Mesenchymal stem cell (in vitro differentiated cells and primary cell): ENCODE results near the gene B3GLCT.

Experiments
- DNase-seq: peaks from one replicate; pipeline ENCODE4 v3.0.0-alpha.2; 2013
- H2AFZ ChIP-seq: one replicate; pipeline ENCODE4 v1.6.1; 2013; ENCODE audit warnings: low read depth, mild to moderate bottlenecking, control low read depth, inconsistent platforms, low read length, moderate library complexity
- H2AK5ac ChIP-seq: 2 replicates; pipeline ENCODE4 v1.6.1; 2013; ENCODE audit warnings: low read length, moderate library complexity, mild to moderate bottlenecking, inconsistent platforms; ENCODE audit not compliant: severe bottlenecking
- H2BK120ac ChIP-seq: one replicate; pipeline ENCODE4 v1.6.1; 2013; ENCODE audit warnings: low read depth, mild to moderate bottlenecking, inconsistent platforms, low read length, moderate library complexity
- H2BK12ac ChIP-seq, 2 experiments: one replicate each; pipeline ENCODE4 v1.6.1; 2013; ENCODE audit warnings: inconsistent platforms in 2 of 2, low read length in 2 of 2, mild to moderate bottlenecking in 2 of 2, moderate library complexity in 2 of 2, control low read depth in 1 of 2
- H2BK15ac ChIP-seq: one replicate; pipeline ENCODE4 v1.6.1; 2013; ENCODE audit warnings: mild to moderate bottlenecking, low read depth, inconsistent platforms; ENCODE audit not compliant: poor library complexity, severe bottlenecking
- H2BK5ac ChIP-seq: 2 replicates; pipeline ENCODE4 v1.6.1; 2013; ENCODE audit warnings: low read depth, mild to moderate bottlenecking, low read length, control low read depth, inconsistent platforms; ENCODE audit not compliant: poor library complexity, severe bottlenecking
- H3K14ac ChIP-seq, 2 experiments: one replicate each; pipeline ENCODE4 v1.6.1; 2013; ENCODE audit warnings: inconsistent platforms in 2 of 2, low read length in 2 of 2, control low read depth in 1 of 2, mild to moderate bottlenecking in 1 of 2, moderate library complexity in 1 of 2
- H3K18ac ChIP-seq, 2 experiments: one replicate each; pipeline ENCODE4 v1.6.1; 2013; ENCODE audit warnings: inconsistent platforms in 2 of 2, low read length in 2 of 2, control low read depth in 1 of 2, low read depth in 1 of 2, mild to moderate bottlenecking in 1 of 2
- H3K23ac ChIP-seq, 2 experiments: one replicate each; pipeline ENCODE4 v1.6.1; 2013; ENCODE audit warnings: inconsistent platforms in 2 of 2, low read length in 2 of 2, mild to moderate bottlenecking in 2 of 2, moderate library complexity in 2 of 2, control low read depth in 1 of 2
- H3K27ac ChIP-seq: 2 replicates; pipeline ENCODE4 v1.5.1; 2013; ENCODE audit warnings: mild to moderate bottlenecking, moderate library complexity, low read length, control low read depth, inconsistent platforms; ENCODE audit not compliant: poor library complexity, severe bottlenecking
- H3K27me3 ChIP-seq, 2 experiments: 2 replicates each; pipeline versions ENCODE4 v1.6.1 to v1.7.0; 2013; ENCODE audit warnings: low read length in 2 of 2, mild to moderate bottlenecking in 2 of 2, moderate library complexity in 2 of 2, control low read depth in 1 of 2, inconsistent platforms in 1 of 2; ENCODE audit not compliant: control insufficient read depth in 1 of 2, insufficient read depth in 1 of 2
- H3K36me3 ChIP-seq, 2 experiments: 2 replicates each; pipeline versions ENCODE4 v1.6.1 to v1.7.0; 2013; ENCODE audit warnings: low read length in 2 of 2, control low read depth in 1 of 2, inconsistent platforms in 1 of 2, low read depth in 1 of 2, mild to moderate bottlenecking in 1 of 2; ENCODE audit not compliant: insufficient read depth in 2 of 2, control insufficient read depth in 1 of 2
- H3K4ac ChIP-seq, 2 experiments: one replicate each; pipeline ENCODE4 v1.6.1; 2013; ENCODE audit warnings: inconsistent platforms in 2 of 2, low read length in 2 of 2, mild to moderate bottlenecking in 2 of 2, moderate library complexity in 2 of 2, control low read depth in 1 of 2, low read depth in 1 of 2
- H3K4me1 ChIP-seq: 2 replicates; pipeline ENCODE4 v1.6.1; 2013; ENCODE audit warnings: low read depth, low read length, control low read depth; ENCODE audit not compliant: control insufficient read depth, insufficient read depth
- H3K4me2 ChIP-seq: 2 replicates; pipeline ENCODE4 v1.6.1; 2013; ENCODE audit warnings: low read length, mild to moderate bottlenecking, inconsistent platforms; ENCODE audit not compliant: poor library complexity, severe bottlenecking
- H3K4me3 ChIP-seq, 2 experiments: 2 replicates each; pipeline versions ENCODE4 v1.5.1 to v1.7.0; 2013; ENCODE audit warnings: low read length in 2 of 2, mild to moderate bottlenecking in 2 of 2, control low read depth in 1 of 2, low read depth in 1 of 2; ENCODE audit not compliant: insufficient read depth in 1 of 2
- H3K79me1 ChIP-seq: replicated peaks from 2 replicates; pipeline ENCODE4 v1.6.1; 2013; ENCODE audit warnings: mild to moderate bottlenecking, control low read depth, low read length, inconsistent platforms; ENCODE audit not compliant: poor library complexity, severe bottlenecking
- H3K9ac ChIP-seq: 2 replicates; pipeline ENCODE4 v1.7.0; 2013; ENCODE audit warnings: mild to moderate bottlenecking, low read length, moderate library complexity
- H3K9me3 ChIP-seq: 2 replicates; pipeline ENCODE4 v1.7.0; 2013; ENCODE audit warnings: mild to moderate bottlenecking, low read length; ENCODE audit not compliant: control insufficient read depth
- H4K8ac ChIP-seq: one replicate; pipeline ENCODE4 v1.6.1; 2013; ENCODE audit warnings: inconsistent platforms, mild to moderate bottlenecking, low read length, moderate library complexity
- H4K91ac ChIP-seq: one replicate; pipeline ENCODE4 v1.6.1; 2013; ENCODE audit warnings: mild to moderate bottlenecking, low read length, inconsistent platforms
- WGBS: methylation state at CpG from one replicate; pipeline ENCODE4 v1.1.7; 2013; ENCODE audit warnings: mixed read lengths; 5-methylcytosine and 5-hydroxymethylcytosine counted together

The B3GLCT gene

GRCh38 chr13:31320946-31321345 lies 121.2 kb downstream of the B3GLCT start:
- H2BK12ac ChIP-seq: no peak overlapping the region
- H3K9ac ChIP-seq: no peak overlapping the region
- no peak overlapping the region for H2BK5ac ChIP-seq
- no peak overlapping the region for H3K18ac ChIP-seq
- H2AK5ac ChIP-seq: no peak overlapping the region
- no peak overlapping the region for H3K14ac ChIP-seq
- H3K27me3 ChIP-seq: no peaks in the 10 kb centered on the region
- H3K4me1 ChIP-seq: no peaks in the 10 kb centered on the region
- H3K4me3 ChIP-seq: no peak overlapping the region
- no peaks in the 10 kb centered on the region for H3K79me1 ChIP-seq
- no peak overlapping the region for H3K27ac ChIP-seq
- DNase-seq: no peak
- H3K4ac ChIP-seq: no peak overlapping the region
- no peak overlapping the region for H2BK15ac ChIP-seq
- H2AFZ ChIP-seq: no peak overlapping the region
- H3K23ac ChIP-seq: no peak overlapping the region
- H3K9me3 ChIP-seq: peaks cover 12% of the 10 kb centered on the region
- H3K36me3 ChIP-seq: peaks cover 2 to 18% of the 10 kb centered on the region in 2 experiments
- WGBS: no CpG with 5 or more reads among the region's 4 CpGs
- no peak overlapping the region for H3K4me2 ChIP-seq
- no peak overlapping the region for H4K91ac ChIP-seq
- H4K8ac ChIP-seq: no peak overlapping the region
- H2BK120ac ChIP-seq: no peak overlapping the region

GRCh38 chr13:31321457-31321856 lies 121.7 kb downstream of the B3GLCT start:
- Histone ChIP-seq H2BK12ac (no peak overlapping the region), H3K27me3 (no peaks in the 10 kb centered on the region), H4K91ac (no peak overlapping the region), H2AK5ac (no peak overlapping the region), H3K27ac (no peak overlapping the region), H3K4me1 (no peaks in the 10 kb centered on the region), H3K23ac (no peak overlapping the region), H3K18ac (no peak overlapping the region), H3K9me3 (peaks cover 12% of the 10 kb centered on the region), H3K14ac (no peak overlapping the region), H3K4me2 (no peak overlapping the region), H3K79me1 (no peaks in the 10 kb centered on the region), H2AFZ (no peak overlapping the region), H3K9ac (no peak overlapping the region), H3K4ac (no peak overlapping the region), H2BK120ac (no peak overlapping the region), H4K8ac (no peak overlapping the region), H3K36me3 (peaks cover 2 to 18% of the 10 kb centered on the region in 2 experiments), H3K4me3 (no peak overlapping the region), H2BK5ac (no peak overlapping the region), H2BK15ac (no peak overlapping the region)
- WGBS: 90% methylated on average over 2 of the region's 3 CpGs
- DNase-seq: no peak

- H2BK12ac ChIP-seq: no peak overlapping the region
- DNase-seq: peak; percentile 11
- WGBS: 95% methylated on average over 2 of the region's 3 CpGs
- no peaks in the 10 kb centered on the region for H3K79me1 ChIP-seq
- no peaks in the 10 kb centered on the region for H3K27me3 ChIP-seq
- no peak overlapping the region for H3K9ac ChIP-seq
- H2AK5ac ChIP-seq: no peak overlapping the region
- H3K36me3 ChIP-seq: peaks cover 2 to 18% of the 10 kb centered on the region in 2 experiments
- no peak overlapping the region for H3K18ac ChIP-seq
- H2BK120ac ChIP-seq: no peak overlapping the region
- H2BK15ac ChIP-seq: no peak overlapping the region
- H3K9me3 ChIP-seq: peaks cover 6% of the 10 kb centered on the region
- no peak overlapping the region for H3K4ac ChIP-seq
- H3K14ac ChIP-seq: no peak overlapping the region
- no peak overlapping the region for H3K4me2 ChIP-seq
- H3K4me3 ChIP-seq: no peak overlapping the region
- no peak overlapping the region for H2BK5ac ChIP-seq
- no peak overlapping the region for H3K23ac ChIP-seq
- no peak overlapping the region for H3K27ac ChIP-seq
- no peak overlapping the region for H2AFZ ChIP-seq
- no peaks in the 10 kb centered on the region for H3K4me1 ChIP-seq
- no peak overlapping the region for H4K91ac ChIP-seq
- H4K8ac ChIP-seq: no peak overlapping the region
Measured at GRCh38 chr13:31322026-31322425, 122.3 kb downstream of the B3GLCT start.

GRCh38 chr13:31322702-31323405 lies 123.1 kb downstream of the B3GLCT start:
- Histone ChIP-seq H3K18ac (no peak overlapping the region), H2BK12ac (no peak overlapping the region), H2BK120ac (no peak overlapping the region), H3K27ac (no peak overlapping the region), H4K8ac (no peak overlapping the region), H3K36me3 (peaks cover 0 to 12% of the 10 kb centered on the region in 2 experiments), H2BK15ac (no peak overlapping the region), H3K4me1 (no peaks in the 10 kb centered on the region), H3K79me1 (no peaks in the 10 kb centered on the region), H3K4me3 (no peak overlapping the region), H3K4me2 (no peak overlapping the region), H3K4ac (no peak overlapping the region), H4K91ac (no peak overlapping the region), H3K9ac (no peak overlapping the region), H3K23ac (no peak overlapping the region), H2AFZ (no peak overlapping the region), H3K27me3 (no peaks in the 10 kb centered on the region), H3K14ac (no peak overlapping the region), H3K9me3 (no peaks in the 10 kb centered on the region), H2BK5ac (no peak overlapping the region), H2AK5ac (no peak overlapping the region)
- WGBS: 100% methylated on average over 6 of the region's 6 CpGs
- DNase-seq: no peak
